HL-60 (cell line): ENCODE measurements around the gene ARID1A.

Source experiments
- GABPA ChIP-seq: IDR thresholded peaks from 2 replicates; pipeline ENCODE4 v1.6.1; 2012; ENCODE audit warnings: low read depth
- POLR2AphosphoS5 ChIP-seq: IDR thresholded peaks from 2 replicates; pipeline ENCODE4 v1.6.1; 2012; ENCODE audit warnings: low read depth
- SPI1 ChIP-seq: IDR thresholded peaks from 2 replicates; pipeline ENCODE4 v1.6.1; 2012; ENCODE audit warnings: low read depth, mild to moderate bottlenecking, borderline replicate concordance
- TF ChIP-seq, protein P1 (sequence below): IDR thresholded peaks from 2 replicates; pipeline ENCODE4 v1.6.1; 2012; ENCODE audit warnings: low read depth; ENCODE audit not compliant: insufficient replicate concordance
- TF ChIP-seq, protein P2 (sequence below): IDR thresholded peaks from one replicate; pipeline ENCODE4 v1.5.1; 2011; ENCODE audit warnings: low read length, control low read depth, inconsistent platforms; ENCODE audit not compliant: insufficient read depth

DNA sequence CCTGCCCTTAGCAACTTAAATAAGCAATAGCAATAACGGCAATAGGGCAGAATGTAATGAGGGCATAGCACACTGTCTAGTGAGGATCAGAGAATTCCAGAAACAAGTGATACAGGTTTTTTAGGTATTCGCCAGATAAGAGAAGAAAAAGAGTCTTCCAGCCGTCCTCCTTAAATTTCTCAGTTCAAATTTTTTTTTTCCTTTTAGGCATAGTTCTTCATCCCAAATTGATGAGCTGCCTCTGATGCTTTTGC, 93.7 kb downstream of the ARID1A start:
- TF ChIP-seq, protein P1, sequence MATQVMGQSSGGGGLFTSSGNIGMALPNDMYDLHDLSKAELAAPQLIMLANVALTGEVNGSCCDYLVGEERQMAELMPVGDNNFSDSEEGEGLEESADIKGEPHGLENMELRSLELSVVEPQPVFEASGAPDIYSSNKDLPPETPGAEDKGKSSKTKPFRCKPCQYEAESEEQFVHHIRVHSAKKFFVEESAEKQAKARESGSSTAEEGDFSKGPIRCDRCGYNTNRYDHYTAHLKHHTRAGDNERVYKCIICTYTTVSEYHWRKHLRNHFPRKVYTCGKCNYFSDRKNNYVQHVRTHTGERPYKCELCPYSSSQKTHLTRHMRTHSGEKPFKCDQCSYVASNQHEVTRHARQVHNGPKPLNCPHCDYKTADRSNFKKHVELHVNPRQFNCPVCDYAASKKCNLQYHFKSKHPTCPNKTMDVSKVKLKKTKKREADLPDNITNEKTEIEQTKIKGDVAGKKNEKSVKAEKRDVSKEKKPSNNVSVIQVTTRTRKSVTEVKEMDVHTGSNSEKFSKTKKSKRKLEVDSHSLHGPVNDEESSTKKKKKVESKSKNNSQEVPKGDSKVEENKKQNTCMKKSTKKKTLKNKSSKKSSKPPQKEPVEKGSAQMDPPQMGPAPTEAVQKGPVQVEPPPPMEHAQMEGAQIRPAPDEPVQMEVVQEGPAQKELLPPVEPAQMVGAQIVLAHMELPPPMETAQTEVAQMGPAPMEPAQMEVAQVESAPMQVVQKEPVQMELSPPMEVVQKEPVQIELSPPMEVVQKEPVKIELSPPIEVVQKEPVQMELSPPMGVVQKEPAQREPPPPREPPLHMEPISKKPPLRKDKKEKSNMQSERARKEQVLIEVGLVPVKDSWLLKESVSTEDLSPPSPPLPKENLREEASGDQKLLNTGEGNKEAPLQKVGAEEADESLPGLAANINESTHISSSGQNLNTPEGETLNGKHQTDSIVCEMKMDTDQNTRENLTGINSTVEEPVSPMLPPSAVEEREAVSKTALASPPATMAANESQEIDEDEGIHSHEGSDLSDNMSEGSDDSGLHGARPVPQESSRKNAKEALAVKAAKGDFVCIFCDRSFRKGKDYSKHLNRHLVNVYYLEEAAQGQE, result no peak
- TF ChIP-seq, protein P2, sequence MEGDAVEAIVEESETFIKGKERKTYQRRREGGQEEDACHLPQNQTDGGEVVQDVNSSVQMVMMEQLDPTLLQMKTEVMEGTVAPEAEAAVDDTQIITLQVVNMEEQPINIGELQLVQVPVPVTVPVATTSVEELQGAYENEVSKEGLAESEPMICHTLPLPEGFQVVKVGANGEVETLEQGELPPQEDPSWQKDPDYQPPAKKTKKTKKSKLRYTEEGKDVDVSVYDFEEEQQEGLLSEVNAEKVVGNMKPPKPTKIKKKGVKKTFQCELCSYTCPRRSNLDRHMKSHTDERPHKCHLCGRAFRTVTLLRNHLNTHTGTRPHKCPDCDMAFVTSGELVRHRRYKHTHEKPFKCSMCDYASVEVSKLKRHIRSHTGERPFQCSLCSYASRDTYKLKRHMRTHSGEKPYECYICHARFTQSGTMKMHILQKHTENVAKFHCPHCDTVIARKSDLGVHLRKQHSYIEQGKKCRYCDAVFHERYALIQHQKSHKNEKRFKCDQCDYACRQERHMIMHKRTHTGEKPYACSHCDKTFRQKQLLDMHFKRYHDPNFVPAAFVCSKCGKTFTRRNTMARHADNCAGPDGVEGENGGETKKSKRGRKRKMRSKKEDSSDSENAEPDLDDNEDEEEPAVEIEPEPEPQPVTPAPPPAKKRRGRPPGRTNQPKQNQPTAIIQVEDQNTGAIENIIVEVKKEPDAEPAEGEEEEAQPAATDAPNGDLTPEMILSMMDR, result no peak
- TF ChIP-seq GABPA, result no peak
- no peak for TF ChIP-seq POLR2AphosphoS5
- TF ChIP-seq SPI1, result no peak
